Esophagus muscularis mucosa (tissue), 4 donors: ENCODE results near the gene FOXN3. TPM values are rescaled to one million over a fixed set of nuclear protein-coding genes. Genes with fewer than 3 reads are reported as not detected.

Experiments used
- DNase-seq: peaks from one replicate; pipeline ENCODE4 v3.0.0-alpha.2; 2017; ENCODE audit errors: extremely low spot score
- H3K27ac ChIP-seq, 4 donors: fragments of 200-600 bp; sonication (generic); replicated peaks in 1 of 4; 1 replicate in 3 of 4; 2 replicates in 1 of 4; pipeline ENCODE4 v1.5.1; 2016 to 2019; ENCODE audit warnings: mild to moderate bottlenecking in 1 of 4
- H3K27me3 ChIP-seq, 4 donors: fragments of 200-600 bp; sonication (generic); one replicate each; pipeline versions ENCODE4 v1.5.1 to v1.6.0; 2016 to 2019
- H3K36me3 ChIP-seq, 4 donors: fragments of 200-600 bp; sonication (generic); one replicate each; pipeline ENCODE4 v1.5.1; 2016 to 2019
- H3K4me1 ChIP-seq, 4 donors: fragments of 200-600 bp; sonication (generic); one replicate each; pipeline ENCODE4 v1.5.1; 2016 to 2019
- H3K4me3 ChIP-seq, 4 donors: fragments of 200-600 bp; sonication (generic); 1 replicate in 2 of 4; 2 replicates in 2 of 4; pipeline ENCODE4 v1.5.1; 2016 to 2019; ENCODE audit warnings: mild to moderate bottlenecking in 4 of 4, moderate library complexity in 1 of 4
- H3K9me3 ChIP-seq, 4 donors: fragments of 200-600 bp; sonication (generic); 1 replicate in 3 of 4; 2 replicates in 1 of 4; pipeline ENCODE4 v1.5.1; 2016 to 2019
- EP300 ChIP-seq: sonication (generic); formaldehyde crosslinking; IDR thresholded peaks from one replicate; pipeline ENCODE4 v1.6.1; 2017; ENCODE audit warnings: antibody characterized with exemption
- POLR2A ChIP-seq: fragments of 450-650 bp; IDR thresholded peaks from one replicate; pipeline ENCODE4 v1.6.1; 2017; ENCODE audit warnings: antibody characterized with exemption, moderate library complexity, mild to moderate bottlenecking, low read depth
- POLR2AphosphoS5 ChIP-seq, 2 donors: sonication (generic); formaldehyde crosslinking; IDR thresholded peaks; one replicate each; pipeline ENCODE4 v1.6.1; 2017; ENCODE audit warnings: antibody characterized with exemption in 2 of 2
- WGBS: methylation state at CpG from one replicate; pipeline ENCODE4 v1.1.5; 2018; 5-methylcytosine and 5-hydroxymethylcytosine counted together
- intact Hi-C: fragments of 100-400 bp; cut with DNase I; formaldehyde crosslinking; loops from one replicate; pipeline ENCODE4 v1.15.1; 2023
- total RNA-seq, 4 donors: library from RNA; depleted of rRNA; stranded (reverse); fragments of >200 nt; gene quantifications; one replicate each; pipeline versions ENCODE4 v1.1.0 to v1.2.1, GENCODE V29; 2016
- TF ChIP-seq, protein P1 (sequence below), 3 experiments: fragments of 200-600 bp in 2 of 3; fragments of 450-650 bp in 1 of 3; sonication (generic) in 2 of 3; IDR thresholded peaks; one replicate each; pipeline ENCODE4 v1.5.1; 2017 to 2019; ENCODE audit warnings: antibody characterized with exemption in 3 of 3, mild to moderate bottlenecking in 2 of 3, moderate library complexity in 1 of 3

The FOXN3 gene
- total RNA-seq, 4 donors from 2014 or later, result 114 to 180 (median 145) TPM

DNA sequence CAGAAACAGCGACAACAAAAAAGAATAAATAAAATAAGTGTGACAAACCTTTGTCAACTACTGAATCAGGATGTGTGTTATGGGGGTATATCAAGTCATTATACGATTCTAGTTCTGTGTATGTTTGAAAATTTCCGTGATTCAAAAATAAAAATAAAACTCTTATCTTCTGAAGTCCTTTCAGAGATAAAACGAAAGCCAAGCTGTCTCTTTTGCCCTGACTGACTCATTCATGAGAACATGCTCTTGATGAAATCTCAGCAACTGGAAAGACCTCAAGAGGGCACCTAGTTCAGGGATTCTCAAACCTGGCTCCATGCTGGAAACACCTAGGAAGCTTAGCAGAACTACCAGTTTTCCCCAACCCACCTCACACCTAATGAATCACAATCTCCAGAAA is 9.2 kb downstream of the FOXN3 start:
- DNase-seq, result no peak
- Histone ChIP-seq H3K9me3 (no peaks in the 10 kb centered on the region), H3K27me3 (no peaks in the 10 kb centered on the region), H3K4me1 (peaks cover 42 to 86% (median 67%) of the 10 kb centered on the region in 4 donors), H3K27ac (peak overlapping the region in 2 of 4 donors; percentile 20 to 70), H3K36me3 (peaks cover 0 to 32% (median 14%) of the 10 kb centered on the region in 4 donors), H3K4me3 (no peak overlapping the region)
- 66% methylated on average over 4 of the region's 4 CpGs for WGBS
- intact Hi-C loops, result no loop called here
- TF ChIP-seq EP300 (no peak), POLR2A (no peak), POLR2AphosphoS5 (IDR thresholded peaks at IDR 0.05) (no peak)
- TF ChIP-seq, protein P1, sequence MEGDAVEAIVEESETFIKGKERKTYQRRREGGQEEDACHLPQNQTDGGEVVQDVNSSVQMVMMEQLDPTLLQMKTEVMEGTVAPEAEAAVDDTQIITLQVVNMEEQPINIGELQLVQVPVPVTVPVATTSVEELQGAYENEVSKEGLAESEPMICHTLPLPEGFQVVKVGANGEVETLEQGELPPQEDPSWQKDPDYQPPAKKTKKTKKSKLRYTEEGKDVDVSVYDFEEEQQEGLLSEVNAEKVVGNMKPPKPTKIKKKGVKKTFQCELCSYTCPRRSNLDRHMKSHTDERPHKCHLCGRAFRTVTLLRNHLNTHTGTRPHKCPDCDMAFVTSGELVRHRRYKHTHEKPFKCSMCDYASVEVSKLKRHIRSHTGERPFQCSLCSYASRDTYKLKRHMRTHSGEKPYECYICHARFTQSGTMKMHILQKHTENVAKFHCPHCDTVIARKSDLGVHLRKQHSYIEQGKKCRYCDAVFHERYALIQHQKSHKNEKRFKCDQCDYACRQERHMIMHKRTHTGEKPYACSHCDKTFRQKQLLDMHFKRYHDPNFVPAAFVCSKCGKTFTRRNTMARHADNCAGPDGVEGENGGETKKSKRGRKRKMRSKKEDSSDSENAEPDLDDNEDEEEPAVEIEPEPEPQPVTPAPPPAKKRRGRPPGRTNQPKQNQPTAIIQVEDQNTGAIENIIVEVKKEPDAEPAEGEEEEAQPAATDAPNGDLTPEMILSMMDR (IDR thresholded peaks at IDR 0.05), result no peak

DNA sequence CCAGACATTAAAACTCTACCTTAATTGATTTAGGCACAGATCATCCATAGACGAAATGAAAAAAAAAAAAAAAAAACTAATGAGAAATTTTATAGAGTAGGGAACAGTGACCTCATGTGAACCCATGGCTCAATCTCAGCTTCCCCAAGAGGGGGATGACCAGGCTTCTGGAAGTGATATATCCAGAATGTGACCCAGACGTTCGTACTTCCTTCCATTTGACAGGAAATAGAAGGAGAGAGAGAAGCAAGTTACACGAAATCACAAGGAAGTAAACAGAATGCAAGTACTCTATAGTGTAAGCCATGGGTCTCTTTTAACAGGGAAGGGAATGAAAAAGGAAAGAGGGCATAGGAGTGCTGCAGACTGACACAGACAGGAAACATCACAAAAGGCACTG is 10.1 kb downstream of the FOXN3 start:
- Histone ChIP-seq H3K36me3 (peaks cover 0 to 27% (median 12%) of the 10 kb centered on the region in 4 donors), H3K27ac (peak overlapping the region in 3 of 4 donors; percentile 2 to 42 (median 20)), H3K27me3 (no peaks in the 10 kb centered on the region), H3K4me3 (no peak overlapping the region), H3K9me3 (no peaks in the 10 kb centered on the region), H3K4me1 (peaks cover 42 to 85% (median 74%) of the 10 kb centered on the region in 4 donors)
- TF ChIP-seq EP300, result no peak
- TF ChIP-seq, protein P1 (IDR thresholded peaks at IDR 0.05), result no peak
- TF ChIP-seq POLR2AphosphoS5 (IDR thresholded peaks at IDR 0.05), result no peak
- no peak for TF ChIP-seq POLR2A
- no peak for DNase-seq
- intact Hi-C loops, result no loop called here
- 20% methylated on average over 4 of the region's 4 CpGs for WGBS

DNA sequence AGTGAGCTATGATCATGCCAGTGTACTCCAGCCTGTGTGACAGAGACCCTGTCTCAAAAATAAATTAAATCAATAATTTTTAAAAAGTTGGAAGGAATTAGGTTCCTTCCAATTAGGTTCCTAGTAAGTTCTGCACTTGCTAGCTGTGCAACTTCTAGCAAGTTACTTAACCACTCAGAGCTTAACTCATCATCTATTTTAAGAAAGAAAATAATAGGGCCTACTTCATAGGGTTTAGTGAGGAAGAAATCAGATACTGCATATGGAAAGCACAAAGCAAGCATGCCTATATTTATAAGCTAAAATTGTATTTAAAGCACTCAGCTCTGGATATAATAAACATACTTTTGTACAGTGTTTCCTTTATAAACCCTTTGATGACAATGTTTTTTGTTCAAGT is 10.7 kb downstream of the FOXN3 start:
- Histone ChIP-seq H3K9me3 (no peaks in the 10 kb centered on the region), H3K27ac (peak overlapping the region in 1 of 4 donors; percentile 20), H3K27me3 (no peaks in the 10 kb centered on the region), H3K4me3 (no peak overlapping the region), H3K36me3 (peaks cover 0 to 21% (median 8%) of the 10 kb centered on the region in 4 donors), H3K4me1 (peaks cover 42 to 86% (median 77%) of the 10 kb centered on the region in 4 donors)
- no peak for DNase-seq
- intact Hi-C loops, result no loop called here
- no peak for TF ChIP-seq EP300
- no peak for TF ChIP-seq POLR2AphosphoS5 (IDR thresholded peaks at IDR 0.05)
- TF ChIP-seq, protein P1 (IDR thresholded peaks at IDR 0.05), result no peak
- no peak for TF ChIP-seq POLR2A

DNA sequence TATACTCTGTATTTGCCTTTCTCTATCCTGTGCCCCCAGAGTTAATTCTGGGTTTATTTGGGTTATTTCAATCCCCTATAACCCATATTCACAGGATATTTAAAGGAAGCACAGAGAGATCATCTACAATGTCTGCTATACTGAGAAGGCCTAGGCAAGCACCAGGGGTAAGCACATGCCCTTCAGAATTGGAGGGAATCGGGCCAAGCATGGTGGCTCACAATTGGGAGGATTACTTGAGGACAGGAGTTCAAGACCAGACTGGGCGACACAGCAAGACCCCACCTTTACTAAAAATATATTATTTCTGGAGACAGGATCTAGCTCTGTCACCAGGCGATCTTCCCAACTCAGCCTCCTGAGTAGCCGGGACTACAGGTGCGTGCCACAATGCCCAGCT is 11.3 kb downstream of the FOXN3 start:
- 89% methylated on average over 5 of the region's 5 CpGs for WGBS
- H3K9me3 ChIP-seq, result no peaks in the 10 kb centered on the region

More for the DNA sequence above, 11.3 kb downstream of the FOXN3 start:
- peaks cover 0 to 14% (median 5%) of the 10 kb centered on the region in 4 donors for H3K36me3 ChIP-seq
- no peak overlapping the region for H3K4me3 ChIP-seq
- intact Hi-C loops, result no loop called here
- no peak overlapping the region for H3K27ac ChIP-seq
- DNase-seq, result no peak
- TF ChIP-seq, protein P1 (IDR thresholded peaks at IDR 0.05), result no peak
- no peak for TF ChIP-seq EP300
- no peak for TF ChIP-seq POLR2AphosphoS5 (IDR thresholded peaks at IDR 0.05)
- no peak for TF ChIP-seq POLR2A
- H3K4me1 ChIP-seq, result peaks cover 42 to 86% (median 75%) of the 10 kb centered on the region in 4 donors
- no peaks in the 10 kb centered on the region for H3K27me3 ChIP-seq
